GM13976 (cell line): ENCODE measurements around the gene AMZ1.

Source experiments
- DNase-seq: peaks from one replicate; pipeline ENCODE4 v3.0.0; 2012; ENCODE audit warnings: low spot score
- in situ Hi-C: fragments of 300-500 bp; cut with MboI; formaldehyde crosslinking; loops from one replicate; pipeline ENCODE4 v1.12.0; 2022; ENCODE audit warnings: low sequenced_read_pairs, mixed read lengths, inconsistent platforms; ENCODE audit not compliant: unreplicated experiment
- TF ChIP-seq, protein P1 (sequence below): IDR thresholded peaks from 2 replicates; pipeline ENCODE4 v1.5.1; 2012; ENCODE audit warnings: borderline replicate concordance, mild to moderate bottlenecking; ENCODE audit not compliant: insufficient read depth; ENCODE audit errors: extremely low read depth, missing control alignments, control extremely low read depth

AMZ1 gene

DNA sequence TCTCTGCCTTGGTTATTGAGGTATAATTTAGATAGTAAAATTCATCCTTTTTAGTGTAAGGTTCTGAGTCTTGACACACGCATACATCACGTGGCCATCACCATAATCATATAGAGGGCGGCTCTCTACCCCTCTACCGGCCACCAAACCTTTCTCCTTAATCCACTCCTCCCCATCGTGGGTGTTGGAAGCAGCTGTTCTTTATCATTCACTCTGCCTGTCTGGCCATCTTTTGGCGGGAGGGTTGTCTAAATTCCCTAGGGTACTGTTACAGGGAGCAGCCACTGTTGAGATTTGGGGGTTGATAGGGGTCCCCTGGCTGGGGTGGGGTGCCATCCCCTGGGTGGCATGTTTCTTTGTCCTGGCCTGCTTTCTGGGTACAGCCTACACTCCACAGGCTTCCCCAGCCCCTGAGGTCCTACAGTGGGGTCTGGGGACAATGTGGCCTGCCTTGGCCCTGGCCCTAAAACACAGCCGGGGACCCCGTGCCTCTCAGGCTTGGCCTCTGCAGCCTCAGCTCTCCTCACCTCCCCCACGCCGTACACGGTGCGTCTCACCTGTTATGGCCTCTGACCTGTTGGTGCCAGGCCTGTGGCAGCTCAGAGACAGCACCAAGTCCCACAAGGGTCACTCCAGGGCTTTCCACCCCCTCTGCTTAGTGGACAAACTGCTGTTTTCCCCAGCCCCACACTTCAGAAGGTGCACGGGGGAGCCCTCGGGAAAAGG, 17.5 kb downstream of the AMZ1 start:
- no peak for DNase-seq
- in situ Hi-C loops: loop anchor here (5.0 kb wide), 1 partner anchor 33 kb away; no protein-coding TSS in a partner anchor
- TF ChIP-seq, protein P1, sequence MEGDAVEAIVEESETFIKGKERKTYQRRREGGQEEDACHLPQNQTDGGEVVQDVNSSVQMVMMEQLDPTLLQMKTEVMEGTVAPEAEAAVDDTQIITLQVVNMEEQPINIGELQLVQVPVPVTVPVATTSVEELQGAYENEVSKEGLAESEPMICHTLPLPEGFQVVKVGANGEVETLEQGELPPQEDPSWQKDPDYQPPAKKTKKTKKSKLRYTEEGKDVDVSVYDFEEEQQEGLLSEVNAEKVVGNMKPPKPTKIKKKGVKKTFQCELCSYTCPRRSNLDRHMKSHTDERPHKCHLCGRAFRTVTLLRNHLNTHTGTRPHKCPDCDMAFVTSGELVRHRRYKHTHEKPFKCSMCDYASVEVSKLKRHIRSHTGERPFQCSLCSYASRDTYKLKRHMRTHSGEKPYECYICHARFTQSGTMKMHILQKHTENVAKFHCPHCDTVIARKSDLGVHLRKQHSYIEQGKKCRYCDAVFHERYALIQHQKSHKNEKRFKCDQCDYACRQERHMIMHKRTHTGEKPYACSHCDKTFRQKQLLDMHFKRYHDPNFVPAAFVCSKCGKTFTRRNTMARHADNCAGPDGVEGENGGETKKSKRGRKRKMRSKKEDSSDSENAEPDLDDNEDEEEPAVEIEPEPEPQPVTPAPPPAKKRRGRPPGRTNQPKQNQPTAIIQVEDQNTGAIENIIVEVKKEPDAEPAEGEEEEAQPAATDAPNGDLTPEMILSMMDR: no peak

DNA sequence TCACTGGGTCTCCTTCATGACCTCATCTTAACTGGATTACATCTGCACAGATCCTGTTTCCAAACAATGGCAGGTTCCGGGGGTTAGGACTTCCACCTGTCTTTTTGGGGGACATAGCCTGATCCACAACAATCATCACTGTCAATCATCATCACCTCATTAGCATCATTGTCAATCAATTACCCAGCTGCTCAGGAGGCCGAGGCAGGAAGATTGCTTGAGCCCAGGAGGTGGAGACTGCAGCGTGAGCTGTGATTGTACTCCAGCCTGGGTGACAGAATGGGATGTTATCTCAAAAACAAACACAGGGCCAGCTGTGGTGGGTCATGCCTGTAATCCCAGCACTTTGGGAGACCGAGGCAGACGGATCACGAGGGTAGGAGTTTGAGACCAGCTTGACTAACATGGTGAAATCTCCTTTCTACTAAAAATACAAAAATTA, 18.7 kb downstream of the AMZ1 start:
- in situ Hi-C loops: loop anchor here (5.0 kb wide), 1 partner anchor 34 kb away; no protein-coding TSS in a partner anchor
- TF ChIP-seq, protein P1: no peak

DNA sequence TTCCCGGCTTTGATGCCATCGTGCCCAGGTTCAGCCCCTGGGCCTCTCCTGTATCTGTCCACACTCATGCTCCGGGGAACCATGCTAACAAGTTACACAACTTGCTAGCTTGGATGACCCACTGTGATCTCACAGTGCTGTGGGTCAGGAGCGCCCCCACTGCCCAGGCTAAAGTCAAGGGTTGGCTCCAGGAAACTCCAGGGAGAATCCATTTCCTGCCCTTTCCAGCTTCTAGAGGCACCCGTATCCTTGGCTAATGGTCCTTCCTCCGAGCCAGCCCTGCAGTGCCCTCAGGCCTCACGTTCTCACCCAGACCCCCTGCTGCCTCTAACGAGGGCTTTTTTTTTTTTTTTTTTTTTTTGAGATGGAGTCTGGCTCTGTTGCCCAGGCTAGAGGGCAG, 19.5 kb downstream of the AMZ1 start:
- TF ChIP-seq, protein P1: no peak
- DNase-seq: no peak
- in situ Hi-C loops: loop anchor here (5.0 kb wide), 1 partner anchor 35 kb away; no protein-coding TSS in a partner anchor

More for the DNA sequence above, 18.7 kb downstream of the AMZ1 start:
- no peak for DNase-seq

DNA sequence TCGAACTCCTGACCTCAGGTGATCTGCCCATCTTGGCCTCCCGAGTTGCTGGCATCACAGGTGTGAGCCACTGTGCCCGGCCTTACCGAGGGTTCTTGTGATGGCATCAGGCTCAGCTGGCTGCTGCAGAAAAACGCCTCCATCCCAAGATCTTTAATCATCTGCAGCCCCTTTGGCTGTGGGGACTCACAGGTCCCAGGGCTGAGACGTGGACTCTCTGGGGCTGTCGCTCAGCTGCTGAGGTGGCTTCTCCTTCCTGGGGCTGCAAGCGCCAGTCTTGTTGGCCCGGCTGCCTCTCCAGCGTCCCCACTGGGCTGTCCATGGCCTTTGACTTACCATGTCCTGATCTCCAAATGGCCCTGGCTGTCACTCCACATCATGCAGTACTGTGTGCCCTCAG, 20.0 kb downstream of the AMZ1 start:
- in situ Hi-C loops: loop anchor here (5.0 kb wide), 1 partner anchor 36 kb away; no protein-coding TSS in a partner anchor
- TF ChIP-seq, protein P1: no peak
- DNase-seq: no peak

DNA sequence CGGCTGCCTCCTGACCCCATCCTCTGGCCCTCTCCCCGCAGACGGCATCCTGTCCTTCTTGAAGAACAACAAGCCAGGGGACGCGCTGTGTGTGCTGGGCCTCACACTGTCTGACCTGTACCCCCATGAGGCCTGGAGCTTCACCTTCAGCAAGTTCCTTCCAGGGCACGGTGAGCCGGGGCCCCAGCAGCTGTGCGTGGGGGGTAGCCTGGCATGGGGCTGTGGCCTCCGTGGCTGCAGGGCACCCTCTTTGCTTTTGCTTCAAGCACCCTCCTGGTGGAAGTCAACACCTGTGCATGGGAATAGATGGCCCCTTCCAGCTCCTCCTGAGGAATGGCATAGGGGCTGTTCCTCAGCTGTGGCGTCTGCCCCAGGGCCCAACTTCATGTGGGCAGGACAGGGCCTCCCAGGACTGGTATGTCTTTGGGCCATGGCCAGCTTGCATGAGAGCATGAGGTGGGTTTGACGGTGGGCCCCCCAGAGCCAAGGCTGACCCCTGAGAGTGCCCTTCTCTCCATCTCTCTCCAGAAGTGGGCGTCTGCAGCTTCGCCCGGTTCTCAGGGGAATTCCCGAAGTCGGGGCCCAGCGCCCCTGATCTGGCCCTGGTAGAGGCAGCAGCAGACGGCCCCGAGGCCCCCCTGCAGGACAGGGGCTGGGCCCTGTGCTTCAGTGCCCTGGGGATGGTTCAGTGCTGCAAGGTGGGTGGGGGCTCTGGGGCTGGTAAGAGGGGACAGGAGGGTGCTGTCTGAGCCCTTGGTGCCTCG, 20.7 kb downstream of the AMZ1 start:
- DNase-seq: no peak
- in situ Hi-C loops: loop anchor here (5.0 kb wide), 1 partner anchor 36 kb away; no protein-coding TSS in a partner anchor
- TF ChIP-seq, protein P1: no peak

DNA sequence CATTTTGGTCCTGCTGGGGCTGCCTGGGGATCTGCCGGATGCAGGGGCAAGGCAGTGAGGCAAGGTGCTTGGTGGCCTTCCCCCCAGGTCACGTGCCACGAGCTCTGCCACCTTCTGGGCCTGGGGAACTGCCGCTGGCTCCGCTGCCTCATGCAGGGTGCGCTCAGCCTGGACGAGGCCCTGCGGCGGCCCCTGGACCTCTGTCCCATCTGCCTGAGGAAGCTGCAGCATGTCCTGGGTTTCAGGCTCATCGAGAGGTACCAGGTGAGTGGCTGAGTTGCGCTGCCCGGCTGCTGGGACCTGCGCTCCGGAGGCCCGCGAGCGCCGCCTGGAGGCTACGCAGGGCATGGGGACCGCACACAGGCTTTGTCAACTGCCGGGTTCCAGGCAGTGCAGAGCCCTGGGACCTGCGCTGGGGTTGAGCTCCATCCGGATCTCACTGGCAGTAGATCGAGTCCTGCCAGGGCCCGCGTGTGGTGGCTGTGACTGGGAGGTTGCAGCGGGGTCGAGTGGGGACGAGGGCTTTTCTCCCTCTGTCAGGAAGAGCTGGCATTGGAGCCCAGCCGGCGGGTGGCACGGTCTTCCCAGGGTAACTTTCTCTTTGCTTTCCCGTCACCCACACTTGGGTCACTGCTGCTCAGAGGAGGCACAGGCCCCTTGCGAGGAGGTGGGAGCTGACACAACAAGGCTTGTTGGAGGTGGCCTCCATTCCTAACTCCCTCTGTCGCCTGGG, 21.7 kb downstream of the AMZ1 start:
- TF ChIP-seq, protein P1: peak; percentile 99
- in situ Hi-C loops: loop anchor here (5.0 kb wide), 1 partner anchor 37 kb away; no protein-coding TSS in a partner anchor

More for the DNA sequence above, 21.7 kb downstream of the AMZ1 start:
- peak; percentile 91 for DNase-seq
